Activated CD4-positive, alpha-beta T cell treated with anti-CD3 and anti-CD28 coated beads, Interleukin-2, amount 50 U/mL, for 48 hours (primary cell): Measurements from ENCODE around the gene ADM5.
A peak's percentile ranks its signal among the peaks of the same experiment; 100 is the strongest.

Experiments
- DNase-seq, 2 experiments: peaks; one replicate each; pipeline ENCODE4 v3.0.0-alpha.2; 2020

ADM5 gene, protein sequence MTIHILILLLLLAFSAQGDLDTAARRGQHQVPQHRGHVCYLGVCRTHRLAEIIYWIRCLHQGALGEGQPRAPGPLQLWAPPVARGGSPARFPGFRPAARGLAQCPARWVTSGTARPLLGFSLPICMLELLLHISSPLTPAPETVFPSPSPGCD

GRCh38 chr19:49689133-49690078, at the start of gene ADM5:
Gene ADM5 (plus strand): TSS chr19:49689594. CDS start chr19:49689838, 244 bp downstream.
- DNase-seq, result peak; percentile 44 to 61

- peak; percentile 100 for DNase-seq
Measured at GRCh38 chr19:49640113-49640898, 49.1 kb upstream of the ADM5 start, which contains the start of gene RRAS. Gene RRAS (minus strand): TSS chr19:49640143. CDS start chr19:49640098, 45 bp downstream.

- peak; percentile 98 to 99 for DNase-seq
Measured at GRCh38 chr19:49641688-49642491, 47.5 kb upstream of the ADM5 start, which contains the start of gene SCAF1. Gene SCAF1 (plus strand): TSS chr19:49642209. CDS start chr19:49645027, 2,818 bp downstream.

DNA sequence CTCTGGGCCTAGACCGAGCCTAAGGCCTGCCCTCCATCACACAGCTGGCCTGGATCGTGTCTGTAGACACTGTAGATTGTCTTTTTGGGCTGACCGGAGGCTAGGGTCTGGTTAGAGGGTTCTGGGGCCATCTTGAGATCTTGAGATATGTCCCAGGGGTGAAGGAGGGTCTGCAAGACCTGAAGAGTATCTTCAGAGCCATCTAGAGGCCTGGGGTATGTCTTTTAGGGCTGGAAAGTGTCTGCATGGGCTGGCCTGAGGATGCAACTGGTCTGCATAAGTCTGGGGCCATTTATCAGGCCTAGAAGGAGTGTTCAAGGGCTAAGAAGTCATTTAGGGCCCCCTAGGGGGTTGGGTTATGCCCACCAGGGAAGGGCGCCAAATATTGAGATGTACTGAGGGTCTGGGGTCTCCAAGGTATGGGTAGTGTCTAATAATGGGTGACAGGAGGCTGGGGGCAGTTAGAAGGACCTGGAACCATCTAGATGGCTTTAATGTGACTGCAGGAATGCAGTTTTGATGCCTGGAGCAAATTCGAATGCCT, 46.8 kb upstream of the ADM5 start:
- no peak for DNase-seq

- peak; percentile 16 to 34 for DNase-seq
Measured at GRCh38 chr19:49643466-49643865, 45.9 kb upstream of the ADM5 start.

- DNase-seq, result no peak
Measured at GRCh38 chr19:49645592-49645991, 43.8 kb upstream of the ADM5 start.

GRCh38 chr19:49645995-49646394, 43.4 kb upstream of the ADM5 start:
- no peak for DNase-seq

- DNase-seq, result no peak
Measured at GRCh38 chr19:49646586-49646985, 42.8 kb upstream of the ADM5 start.

DNA sequence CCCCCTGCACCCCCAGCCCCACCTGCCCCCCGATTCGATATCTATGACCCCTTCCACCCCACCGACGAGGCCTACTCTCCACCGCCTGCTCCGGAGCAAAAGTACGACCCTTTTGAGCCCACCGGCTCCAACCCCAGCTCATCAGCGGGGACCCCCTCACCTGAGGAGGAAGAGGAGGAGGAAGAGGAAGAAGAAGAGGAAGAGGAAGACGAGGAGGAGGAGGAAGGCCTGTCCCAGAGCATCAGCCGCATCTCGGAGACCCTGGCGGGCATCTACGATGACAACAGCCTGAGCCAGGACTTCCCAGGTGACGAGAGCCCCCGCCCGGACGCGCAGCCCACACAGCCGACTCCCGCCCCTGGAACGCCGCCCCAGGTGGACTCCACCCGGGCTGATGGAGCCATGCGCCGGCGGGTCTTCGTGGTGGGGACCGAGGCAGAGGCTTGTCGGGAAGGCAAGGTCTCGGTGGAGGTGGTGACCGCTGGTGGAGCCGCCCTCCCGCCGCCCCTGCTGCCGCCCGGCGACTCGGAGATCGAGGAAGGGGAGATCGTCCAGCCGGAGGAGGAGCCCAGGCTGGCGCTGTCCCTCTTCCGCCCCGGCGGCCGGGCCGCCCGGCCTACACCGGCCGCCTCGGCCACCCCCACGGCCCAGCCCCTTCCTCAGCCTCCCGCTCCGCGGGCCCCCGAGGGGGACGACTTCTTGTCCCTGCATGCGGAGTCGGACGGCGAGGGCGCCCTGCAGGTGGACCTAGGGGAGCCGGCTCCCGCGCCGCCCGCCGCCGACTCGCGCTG, 38.2 kb upstream of the ADM5 start:
- no peak for DNase-seq

GRCh38 chr19:49651820-49652550, 37.4 kb upstream of the ADM5 start:
- DNase-seq, result no peak

GRCh38 chr19:49652551-49653465, 36.6 kb upstream of the ADM5 start:
- no peak for DNase-seq

DNA sequence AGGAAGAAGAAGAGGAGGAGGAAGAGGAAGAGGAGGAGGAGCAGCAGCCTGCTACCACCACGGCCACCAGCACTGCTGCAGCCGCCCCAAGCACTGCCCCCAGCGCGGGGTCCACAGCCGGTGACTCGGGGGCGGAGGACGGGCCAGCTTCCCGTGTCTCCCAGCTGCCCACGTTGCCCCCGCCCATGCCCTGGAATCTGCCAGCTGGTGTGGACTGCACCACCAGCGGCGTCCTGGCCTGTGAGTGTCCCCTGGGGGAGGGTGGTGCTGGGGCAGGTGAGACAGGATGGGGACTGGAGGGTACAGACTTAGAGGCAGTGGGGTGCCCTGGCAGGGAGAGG, 36.0 kb upstream of the ADM5 start:
- DNase-seq, result no peak

DNA sequence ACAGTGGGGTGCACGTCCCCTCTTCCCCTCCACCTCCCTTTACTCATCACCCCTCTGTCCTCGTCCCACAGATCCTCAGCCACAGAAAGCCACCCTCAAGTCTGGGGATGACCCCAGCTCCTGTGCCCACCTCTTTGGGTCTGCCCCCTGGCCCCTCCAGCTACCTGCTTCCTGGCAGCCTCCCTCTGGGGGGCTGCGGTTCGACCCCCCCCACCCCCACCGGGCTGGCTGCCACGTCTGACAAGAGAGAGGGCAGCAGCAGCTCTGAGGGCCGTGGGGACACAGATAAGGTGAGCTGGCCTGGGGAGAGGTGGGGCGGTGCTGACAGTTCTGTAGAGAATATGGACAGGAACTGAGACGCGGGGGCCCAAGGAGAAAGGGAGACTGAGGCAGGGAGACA, 34.8 kb upstream of the ADM5 start:
- no peak for DNase-seq

GRCh38 chr19:49655570-49656455, 33.6 kb upstream of the ADM5 start:
- no peak for DNase-seq

DNA sequence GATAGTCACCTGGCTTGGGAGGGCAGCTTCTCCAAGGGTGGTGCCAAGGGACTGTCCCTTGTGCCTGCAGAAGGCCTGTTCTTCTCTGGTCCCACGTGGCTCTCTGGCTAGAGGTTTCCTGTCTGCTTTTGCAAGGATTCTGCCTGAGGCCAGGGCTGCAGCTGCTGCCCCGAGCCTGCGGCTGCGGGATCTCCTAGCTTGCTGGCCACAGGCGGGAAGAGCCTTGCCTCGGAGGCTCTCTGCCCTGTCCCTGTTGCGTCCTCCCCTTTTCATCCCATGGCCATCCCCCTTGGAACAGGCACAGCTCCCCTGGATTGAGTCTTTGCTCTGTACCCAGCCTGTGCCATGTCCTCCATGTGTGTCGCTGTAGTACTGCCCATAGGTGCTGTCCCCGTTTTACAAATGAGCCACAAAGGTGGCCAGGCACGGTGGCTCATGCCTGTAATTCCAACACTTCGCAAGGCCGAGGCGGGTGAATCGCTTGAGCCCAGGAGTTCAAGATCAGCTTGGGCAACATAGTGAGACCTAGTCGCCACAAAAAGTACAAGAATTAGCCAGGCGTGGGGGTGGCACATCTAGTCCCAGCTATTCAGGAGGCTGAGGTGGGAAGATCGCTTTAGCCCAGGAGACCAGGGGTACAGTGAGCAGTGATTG, 32.8 kb upstream of the ADM5 start:
- no peak for DNase-seq

GRCh38 chr19:49657493-49658138, 31.8 kb upstream of the ADM5 start:
- DNase-seq, result no peak

GRCh38 chr19:49658139-49658517, 31.3 kb upstream of the ADM5 start:
- no peak for DNase-seq
